ENCODE data around the gene NDUFS6. TPM values are rescaled to one million over a fixed set of nuclear protein-coding genes. Genes with fewer than 3 reads are reported as not detected.

Gene NDUFS6
- total and polyA plus RNA-seq, 2 donors (not counting 1 experiment from before 2014, with no cell fraction given) = 21.8 to 68.5 TPM

DNA sequence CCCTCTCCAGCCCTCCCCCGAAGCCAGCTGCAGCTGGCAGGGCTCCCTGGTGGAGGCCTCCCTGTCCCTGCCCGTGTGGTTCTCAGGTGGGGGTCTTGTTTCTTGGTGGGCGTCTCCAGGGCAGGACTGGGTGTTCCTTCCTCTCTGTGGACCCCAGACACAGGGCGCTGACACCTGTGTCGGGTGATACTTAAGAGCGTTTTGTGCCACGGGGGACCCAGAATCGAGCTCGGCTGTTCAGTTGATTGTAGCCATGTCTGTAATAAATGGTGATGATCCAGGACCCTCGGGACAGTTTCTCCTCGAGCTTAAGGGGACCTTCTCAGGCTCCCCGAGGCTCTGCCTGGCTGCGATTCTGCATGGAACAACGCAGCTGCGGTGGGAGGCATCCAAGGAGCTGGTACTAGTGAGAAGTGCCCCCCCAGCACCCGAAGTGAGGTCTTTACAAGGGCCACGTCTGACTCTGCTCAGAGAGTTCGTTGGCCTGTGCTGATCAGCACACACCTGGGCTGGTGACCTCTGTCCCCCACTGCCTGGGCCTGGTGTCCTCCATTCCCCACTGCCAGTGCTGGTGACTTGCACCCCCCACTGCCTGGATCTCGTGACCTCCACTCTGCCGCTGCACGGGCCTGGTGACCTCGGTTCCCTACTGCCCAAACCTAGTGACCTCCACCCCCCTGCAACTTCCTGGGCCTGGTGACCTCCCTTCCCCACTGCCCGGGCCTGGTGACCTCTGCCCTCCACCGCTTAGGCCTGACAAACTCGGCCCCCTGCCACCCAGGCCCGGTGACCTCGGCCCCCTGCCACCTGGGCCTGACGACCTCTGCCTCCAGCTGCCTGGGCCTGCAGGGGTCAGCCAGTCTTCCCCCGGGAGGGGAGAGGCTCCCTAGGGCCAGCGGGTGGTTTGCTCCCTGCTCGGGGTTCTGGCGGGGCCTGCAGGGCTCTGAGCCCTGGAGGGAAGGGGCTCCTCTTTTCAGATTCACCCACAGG, 36.0 kb downstream of the NDUFS6 start:
- no peak overlapping the region for H3K9ac ChIP-seq (ENCODE audit: insufficient read depth, low read length)
- no peaks in the 10 kb centered on the region for H4K20me1 ChIP-seq (ENCODE audit: control insufficient read depth, extremely low read depth, insufficient read depth, low read length)
- TF ChIP-seq, protein P1, sequence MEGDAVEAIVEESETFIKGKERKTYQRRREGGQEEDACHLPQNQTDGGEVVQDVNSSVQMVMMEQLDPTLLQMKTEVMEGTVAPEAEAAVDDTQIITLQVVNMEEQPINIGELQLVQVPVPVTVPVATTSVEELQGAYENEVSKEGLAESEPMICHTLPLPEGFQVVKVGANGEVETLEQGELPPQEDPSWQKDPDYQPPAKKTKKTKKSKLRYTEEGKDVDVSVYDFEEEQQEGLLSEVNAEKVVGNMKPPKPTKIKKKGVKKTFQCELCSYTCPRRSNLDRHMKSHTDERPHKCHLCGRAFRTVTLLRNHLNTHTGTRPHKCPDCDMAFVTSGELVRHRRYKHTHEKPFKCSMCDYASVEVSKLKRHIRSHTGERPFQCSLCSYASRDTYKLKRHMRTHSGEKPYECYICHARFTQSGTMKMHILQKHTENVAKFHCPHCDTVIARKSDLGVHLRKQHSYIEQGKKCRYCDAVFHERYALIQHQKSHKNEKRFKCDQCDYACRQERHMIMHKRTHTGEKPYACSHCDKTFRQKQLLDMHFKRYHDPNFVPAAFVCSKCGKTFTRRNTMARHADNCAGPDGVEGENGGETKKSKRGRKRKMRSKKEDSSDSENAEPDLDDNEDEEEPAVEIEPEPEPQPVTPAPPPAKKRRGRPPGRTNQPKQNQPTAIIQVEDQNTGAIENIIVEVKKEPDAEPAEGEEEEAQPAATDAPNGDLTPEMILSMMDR (conservative IDR thresholded peaks at IDR 0.05 in 1 of 2, IDR thresholded peaks at IDR 0.05 in 1 of 2; ENCODE audit: low read depth in 1 of 2, low read length in 2 of 2) = no peak
- TF ChIP-seq EZH2 (IDR thresholded peaks at IDR 0.05; ENCODE audit: low read length, missing control alignments) = no peak
- no peaks in the 10 kb centered on the region for H3K9me3 ChIP-seq (ENCODE audit: control insufficient read depth, insufficient read depth, low read depth, low read length)
- H3K4me2 ChIP-seq (ENCODE audit: extremely low read depth, insufficient read depth, low read length) = no peak overlapping the region
- no peaks in the 10 kb centered on the region for H3K4me1 ChIP-seq (ENCODE audit: control insufficient read depth, extremely low read depth, insufficient read depth, low read length)
- no peak overlapping the region for H2AFZ ChIP-seq (ENCODE audit: low read length)
- DNase-seq (ENCODE audit: low read depth in 2 of 2) = no peak
- no peaks in the 10 kb centered on the region for H3K79me2 ChIP-seq (ENCODE audit: control insufficient read depth, insufficient read depth, low read length)
- no peak overlapping the region for H3K4me3 ChIP-seq (replicated peaks in 1 of 4; ENCODE audit: control extremely low read depth in 1 of 4, insufficient read depth in 1 of 4, low read depth in 3 of 4, low read length in 4 of 4)
- H3K27ac ChIP-seq (ENCODE audit: insufficient read depth, low read length) = no peak overlapping the region
- H3K27me3 ChIP-seq (ENCODE audit: control insufficient read depth, insufficient read depth, low read length) = peaks cover 13% of the 10 kb centered on the region
- H3K36me3 ChIP-seq (ENCODE audit: control insufficient read depth, insufficient read depth, low read length) = no peaks in the 10 kb centered on the region

DNA sequence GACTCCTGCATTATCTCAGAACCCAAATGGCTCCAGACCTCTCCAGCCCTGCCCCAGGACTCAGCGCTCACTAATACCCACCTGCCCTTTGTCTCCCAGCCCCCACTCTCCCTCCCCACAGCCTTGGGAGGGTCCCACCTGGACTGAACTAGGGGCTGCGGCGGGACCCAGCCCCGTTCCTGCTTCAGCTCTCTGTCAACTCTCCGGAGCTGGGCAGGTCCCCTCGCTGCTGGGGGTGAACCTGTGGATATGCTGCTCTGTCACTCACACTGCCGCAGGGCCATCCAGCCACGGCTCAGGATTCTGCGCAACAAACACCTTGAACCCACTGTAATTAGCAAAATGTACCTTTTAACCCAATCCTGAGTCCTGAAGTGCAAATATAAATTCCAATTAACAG, 36.8 kb downstream of the NDUFS6 start:
- no peak overlapping the region for H3K9ac ChIP-seq (ENCODE audit: insufficient read depth, low read length)
- H3K4me3 ChIP-seq (replicated peaks in 1 of 4; ENCODE audit: control extremely low read depth in 1 of 4, insufficient read depth in 1 of 4, low read depth in 3 of 4, low read length in 4 of 4) = no peak overlapping the region
- H2AFZ ChIP-seq (ENCODE audit: low read length) = no peak overlapping the region
- H3K4me1 ChIP-seq (ENCODE audit: control insufficient read depth, extremely low read depth, insufficient read depth, low read length) = no peaks in the 10 kb centered on the region
- no peaks in the 10 kb centered on the region for H4K20me1 ChIP-seq (ENCODE audit: control insufficient read depth, extremely low read depth, insufficient read depth, low read length)
- no peak for DNase-seq (ENCODE audit: low read depth in 2 of 2)
- H3K27me3 ChIP-seq (ENCODE audit: control insufficient read depth, insufficient read depth, low read length) = peaks cover 13% of the 10 kb centered on the region
- no peak overlapping the region for H3K4me2 ChIP-seq (ENCODE audit: extremely low read depth, insufficient read depth, low read length)
- no peaks in the 10 kb centered on the region for H3K9me3 ChIP-seq (ENCODE audit: control insufficient read depth, insufficient read depth, low read depth, low read length)
- H3K79me2 ChIP-seq (ENCODE audit: control insufficient read depth, insufficient read depth, low read length) = no peaks in the 10 kb centered on the region
- H3K27ac ChIP-seq (ENCODE audit: insufficient read depth, low read length) = no peak overlapping the region
- no peak for TF ChIP-seq EZH2 (IDR thresholded peaks at IDR 0.05; ENCODE audit: low read length, missing control alignments)
- TF ChIP-seq, protein P1 (conservative IDR thresholded peaks at IDR 0.05 in 1 of 2, IDR thresholded peaks at IDR 0.05 in 1 of 2; ENCODE audit: low read depth in 1 of 2, low read length in 2 of 2) = no peak
- no peaks in the 10 kb centered on the region for H3K36me3 ChIP-seq (ENCODE audit: control insufficient read depth, insufficient read depth, low read length)

DNA sequence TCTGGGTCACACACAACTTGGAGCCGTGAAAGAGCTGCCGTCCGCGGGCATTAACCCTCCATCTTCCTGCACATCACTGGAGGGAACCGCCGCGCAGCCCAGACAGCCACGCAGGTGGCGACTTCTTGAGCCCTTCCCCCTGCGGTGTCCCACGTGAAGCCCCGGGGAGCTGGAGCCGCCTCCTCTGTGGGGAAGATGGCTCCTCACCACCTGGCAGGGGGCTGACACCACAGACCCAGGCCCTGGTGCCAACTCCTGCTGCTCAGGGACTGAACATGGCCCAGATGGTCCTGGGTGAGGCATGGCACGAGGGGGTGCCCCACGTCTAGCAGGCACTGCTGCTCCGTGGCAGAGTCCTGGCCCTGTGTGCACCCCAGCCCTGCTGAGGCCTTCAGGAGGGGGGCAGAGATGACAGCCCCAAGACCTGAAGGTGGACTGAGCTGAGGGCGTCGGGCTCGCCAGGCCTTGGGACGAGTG, 38.9 kb downstream of the NDUFS6 start:
- peaks cover 13% of the 10 kb centered on the region for H3K27me3 ChIP-seq (ENCODE audit: control insufficient read depth, insufficient read depth, low read length)
- no peak for TF ChIP-seq EZH2 (IDR thresholded peaks at IDR 0.05; ENCODE audit: low read length, missing control alignments)
- TF ChIP-seq, protein P1 (conservative IDR thresholded peaks at IDR 0.05 in 1 of 2, IDR thresholded peaks at IDR 0.05 in 1 of 2; ENCODE audit: low read depth in 1 of 2, low read length in 2 of 2) = no peak
- H3K4me2 ChIP-seq (ENCODE audit: extremely low read depth, insufficient read depth, low read length) = no peak overlapping the region

More for the DNA sequence above, 38.9 kb downstream of the NDUFS6 start:
- DNase-seq (ENCODE audit: low read depth in 2 of 2) = no peak
- no peaks in the 10 kb centered on the region for H3K36me3 ChIP-seq (ENCODE audit: control insufficient read depth, insufficient read depth, low read length)
- no peaks in the 10 kb centered on the region for H3K79me2 ChIP-seq (ENCODE audit: control insufficient read depth, insufficient read depth, low read length)
- no peak overlapping the region for H3K9ac ChIP-seq (ENCODE audit: insufficient read depth, low read length)
- H3K4me1 ChIP-seq (ENCODE audit: control insufficient read depth, extremely low read depth, insufficient read depth, low read length) = no peaks in the 10 kb centered on the region
- H3K9me3 ChIP-seq (ENCODE audit: control insufficient read depth, insufficient read depth, low read depth, low read length) = no peaks in the 10 kb centered on the region
- no peaks in the 10 kb centered on the region for H4K20me1 ChIP-seq (ENCODE audit: control insufficient read depth, extremely low read depth, insufficient read depth, low read length)
- H3K4me3 ChIP-seq (replicated peaks in 1 of 4; ENCODE audit: control extremely low read depth in 1 of 4, insufficient read depth in 1 of 4, low read depth in 3 of 4, low read length in 4 of 4) = no peak overlapping the region
- no peak overlapping the region for H3K27ac ChIP-seq (ENCODE audit: insufficient read depth, low read length)
- no peak overlapping the region for H2AFZ ChIP-seq (ENCODE audit: low read length)

Data from fibroblast of lung (primary cell).